GM04504 (cell line): ENCODE measurements around the gene AGPAT4.
A peak's percentile ranks its signal among the peaks of the same experiment; 100 is the strongest.
"Not testable (repeated sequence)": the region's sequence is repeated elsewhere in the genome, so short reads cannot be mapped to it uniquely, and the experiment has no call there.

Experiments used
- DNase-seq: peaks from one replicate; pipeline ENCODE4 v3.0.0-alpha.2; 2012; ENCODE audit warnings: low read depth

Gene AGPAT4, protein sequence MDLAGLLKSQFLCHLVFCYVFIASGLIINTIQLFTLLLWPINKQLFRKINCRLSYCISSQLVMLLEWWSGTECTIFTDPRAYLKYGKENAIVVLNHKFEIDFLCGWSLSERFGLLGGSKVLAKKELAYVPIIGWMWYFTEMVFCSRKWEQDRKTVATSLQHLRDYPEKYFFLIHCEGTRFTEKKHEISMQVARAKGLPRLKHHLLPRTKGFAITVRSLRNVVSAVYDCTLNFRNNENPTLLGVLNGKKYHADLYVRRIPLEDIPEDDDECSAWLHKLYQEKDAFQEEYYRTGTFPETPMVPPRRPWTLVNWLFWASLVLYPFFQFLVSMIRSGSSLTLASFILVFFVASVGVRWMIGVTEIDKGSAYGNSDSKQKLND

GRCh38 chr6:161273752-161274487, at the start of gene AGPAT4:
Gene AGPAT4, minus strand, starts transcription at chr6:161274061. Its CDS starts 41,848 bp downstream, at chr6:161232213.
- DNase-seq, result peak; percentile 90

DNA sequence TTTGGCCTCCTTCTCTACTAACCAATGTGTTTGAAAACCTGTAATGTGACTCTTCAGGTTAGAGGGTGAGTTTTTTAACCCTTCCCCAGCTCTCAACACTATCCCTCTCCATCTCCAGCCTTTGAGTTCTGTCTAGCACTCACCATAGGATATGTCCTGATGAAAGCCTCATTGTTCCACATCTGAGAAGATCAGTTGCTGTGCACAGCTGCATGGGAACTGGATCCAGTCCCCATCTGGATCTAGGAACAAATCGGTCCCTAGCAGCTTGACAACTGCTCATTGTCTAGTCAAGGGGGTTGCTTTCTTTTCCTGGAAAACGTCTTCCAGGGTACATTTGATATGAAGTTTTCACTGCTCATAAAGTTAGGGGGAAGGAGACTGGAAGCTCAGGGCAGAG, 45.4 kb upstream of the AGPAT4 start:
- no peak for DNase-seq

DNA sequence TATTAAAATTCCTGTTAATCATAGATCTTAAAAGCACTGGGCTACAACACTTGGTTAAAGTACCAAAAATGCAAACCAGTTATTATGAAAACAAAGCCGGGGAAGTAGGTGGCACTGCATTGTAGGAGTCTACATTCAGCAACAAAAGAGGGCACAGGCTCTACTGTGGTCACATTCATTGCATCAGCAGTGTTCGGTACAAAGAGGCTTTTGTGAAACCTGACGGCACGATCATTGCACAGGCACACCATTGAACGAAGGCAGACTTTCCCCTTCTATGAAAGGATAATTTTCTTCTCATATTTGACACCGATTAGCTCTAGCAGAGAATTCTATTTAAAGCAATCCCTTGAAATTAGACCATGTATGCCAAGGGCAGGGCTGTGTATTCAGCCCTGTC, 44.6 kb upstream of the AGPAT4 start:
- no peak for DNase-seq

- no peak for DNase-seq
These were observed 42.7 kb upstream of the AGPAT4 start for GRCh38 chr6:161316531-161316930.

- not testable (repeated sequence) for DNase-seq
These were observed 41.5 kb upstream of the AGPAT4 start for GRCh38 chr6:161315246-161315917.

DNA sequence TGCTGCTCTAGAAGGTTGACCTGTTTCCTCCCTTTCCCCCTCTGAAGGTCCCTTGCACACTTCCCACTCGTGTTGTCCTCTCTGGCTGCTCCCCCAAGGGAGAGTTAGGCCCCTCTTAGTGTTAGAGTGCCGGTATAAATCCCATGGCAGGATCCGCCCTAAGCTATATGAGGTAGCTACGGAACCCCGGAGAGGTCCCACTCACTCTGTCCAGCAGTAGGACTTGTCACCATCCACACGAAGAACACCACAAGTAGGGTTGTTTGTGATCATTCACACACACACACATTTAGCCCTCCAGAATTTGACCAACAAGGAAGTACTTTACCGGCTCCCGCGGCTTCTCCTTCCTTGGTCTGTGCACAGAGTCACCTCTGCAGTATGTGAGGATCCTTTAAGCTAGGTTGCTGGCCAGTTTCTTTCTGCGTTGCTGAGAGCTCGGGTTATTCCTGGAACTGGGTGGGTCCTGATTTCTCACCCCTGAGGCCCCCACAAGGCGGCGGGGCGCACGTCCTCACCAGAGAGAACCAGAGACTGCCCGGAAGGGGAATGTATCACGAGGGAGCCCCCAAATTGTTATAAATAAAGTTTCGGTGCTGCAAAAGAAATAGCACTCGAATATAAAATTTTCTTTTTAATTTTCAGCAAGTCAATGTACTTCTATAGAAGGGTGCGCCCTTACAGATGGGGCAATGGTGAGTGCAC, 40.8 kb upstream of the AGPAT4 start:
- DNase-seq, result not testable (repeated sequence)

DNA sequence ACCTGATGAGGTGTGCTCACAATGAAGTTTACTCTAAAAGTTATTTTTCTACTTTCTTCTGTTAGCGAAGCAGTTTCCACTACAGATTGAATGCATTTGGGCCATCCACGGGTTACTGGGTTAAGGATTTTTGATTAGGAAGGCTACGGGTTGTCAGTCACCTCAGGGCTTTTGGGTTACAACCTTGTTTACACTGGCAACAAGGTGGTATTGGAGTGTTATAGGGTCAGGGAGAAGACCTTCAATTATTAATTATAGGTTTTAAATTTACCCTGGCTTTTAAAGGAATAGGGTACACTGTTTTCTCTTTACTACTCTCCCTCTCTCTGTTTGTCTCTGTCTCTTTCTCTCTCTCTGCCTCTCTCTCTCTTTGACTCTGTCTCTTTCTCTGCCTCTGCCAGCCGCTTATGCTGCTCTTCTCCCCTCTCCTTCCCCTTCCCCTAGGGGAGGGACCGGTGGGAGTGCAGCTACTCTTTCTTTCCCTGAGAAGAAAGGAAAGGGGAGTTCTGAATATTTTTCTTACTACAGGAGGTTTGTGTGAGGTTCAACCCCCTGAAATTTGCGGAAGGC, 40.2 kb upstream of the AGPAT4 start:
- DNase-seq, result no peak

DNA sequence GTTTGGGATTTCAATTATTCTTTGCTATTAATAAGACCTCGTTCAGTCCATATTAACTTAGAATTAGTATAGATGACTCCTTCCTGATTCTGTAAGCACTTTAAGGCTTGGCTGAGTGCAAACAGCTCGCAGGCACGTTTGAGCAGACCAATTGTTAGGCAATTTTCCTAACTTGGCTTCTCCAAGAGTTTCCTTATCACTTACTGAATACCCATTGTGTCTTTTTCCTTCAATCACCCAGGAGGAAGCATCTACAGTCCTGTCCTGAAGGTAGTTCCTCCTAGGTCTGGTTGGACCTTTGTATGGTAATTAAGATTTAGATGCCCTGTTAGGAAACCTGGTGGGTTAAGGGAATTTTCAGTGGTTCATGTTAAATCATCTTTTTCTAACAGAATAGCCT, 39.6 kb upstream of the AGPAT4 start:
- not testable (repeated sequence) for DNase-seq

GRCh38 chr6:161309774-161310173, 35.9 kb upstream of the AGPAT4 start:
- DNase-seq, result not testable (repeated sequence)

- no peak for DNase-seq
These were observed 34.3 kb upstream of the AGPAT4 start for GRCh38 chr6:161308075-161308655.

GRCh38 chr6:161305860-161306259, 32.0 kb upstream of the AGPAT4 start:
- no peak for DNase-seq

- no peak for DNase-seq
These were observed 29.9 kb upstream of the AGPAT4 start for GRCh38 chr6:161303628-161304340.

DNA sequence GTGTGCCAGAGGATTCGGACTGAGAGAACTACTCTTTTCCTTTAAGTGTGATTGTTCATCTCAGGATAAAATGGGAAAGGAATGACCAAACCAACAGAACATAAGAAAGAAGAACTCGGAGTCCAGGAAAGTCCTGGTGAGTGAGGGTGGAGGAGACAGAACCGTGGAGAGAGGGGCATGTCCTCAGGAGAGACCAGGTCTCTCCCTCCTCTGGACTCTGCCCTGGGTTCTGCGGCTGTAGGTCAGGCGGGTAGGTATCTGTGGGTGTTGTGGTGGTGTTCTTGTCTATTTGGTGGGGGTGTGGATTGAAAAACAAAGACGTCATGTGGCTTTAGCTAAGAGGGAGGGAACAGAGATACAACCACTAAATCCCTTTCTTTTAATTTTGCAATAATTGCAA, 29.1 kb upstream of the AGPAT4 start:
- no peak for DNase-seq

DNA sequence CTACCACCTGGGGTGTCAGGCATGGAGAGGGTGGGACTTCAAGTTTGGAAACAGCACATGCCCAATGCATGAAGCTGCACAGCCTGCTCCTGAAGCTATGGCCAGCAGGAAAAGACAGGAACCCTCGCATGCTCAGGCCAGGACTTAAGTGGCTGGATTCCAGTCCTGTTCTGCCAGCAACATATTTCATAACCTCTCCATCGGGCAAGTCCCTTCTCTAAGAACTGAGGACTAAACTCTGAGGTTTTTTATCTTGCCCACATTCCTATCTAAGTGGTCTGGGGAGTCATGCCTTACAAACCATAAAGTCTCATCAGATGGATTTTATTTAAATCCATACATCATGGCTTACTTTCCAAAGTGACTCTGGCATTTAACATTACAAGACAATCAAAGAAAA, 27.5 kb upstream of the AGPAT4 start:
- peak; percentile 35 for DNase-seq

- no peak for DNase-seq
These were observed 27.0 kb upstream of the AGPAT4 start for GRCh38 chr6:161300823-161301222.

DNA sequence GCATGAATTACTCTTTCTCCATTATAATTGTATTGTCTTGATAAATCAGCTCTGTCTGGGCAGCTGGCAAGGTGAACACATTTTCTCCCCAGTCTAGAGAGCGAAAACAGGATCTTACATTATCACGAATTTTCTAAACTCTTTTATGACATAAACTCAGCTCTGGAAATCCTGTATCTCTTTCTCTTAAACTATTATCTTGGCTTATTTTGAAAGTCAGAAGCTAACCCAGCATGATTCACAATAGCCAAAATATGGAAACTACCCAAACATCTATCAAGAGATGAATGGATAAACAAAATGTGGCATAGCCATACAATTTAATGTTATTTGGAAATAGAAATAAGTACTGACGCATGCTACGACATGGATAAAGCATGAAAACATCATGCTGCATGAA, 25.9 kb upstream of the AGPAT4 start:
- DNase-seq, result no peak

- no peak for DNase-seq
These were observed 21.9 kb upstream of the AGPAT4 start for GRCh38 chr6:161295784-161296183.

- DNase-seq, result no peak
These were observed 18.9 kb upstream of the AGPAT4 start for GRCh38 chr6:161292650-161293281.

DNA sequence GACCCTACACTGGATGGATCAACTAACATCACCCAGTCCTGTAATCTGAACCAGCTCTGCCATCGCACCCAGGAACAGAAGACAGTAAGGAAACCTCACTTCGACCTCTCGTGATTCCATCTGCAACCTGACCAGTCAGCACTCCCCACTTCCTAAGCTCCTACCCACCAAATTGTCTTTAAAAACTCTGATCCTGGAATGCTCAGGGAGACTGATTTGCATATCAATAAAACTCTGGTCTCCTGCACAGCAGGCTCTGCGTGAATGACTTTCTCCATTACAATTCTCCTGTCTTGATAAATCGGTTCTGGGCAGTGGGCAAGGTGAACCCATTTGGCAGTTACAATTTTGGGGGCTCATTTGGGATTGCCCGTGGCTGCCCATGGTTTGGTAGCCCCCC, 18.3 kb upstream of the AGPAT4 start:
- DNase-seq, result no peak

- no peak for DNase-seq
These were observed 16.9 kb upstream of the AGPAT4 start for GRCh38 chr6:161290751-161291150.
